Measurements from ENCODE around the gene FGR.

Gene FGR

DNA sequence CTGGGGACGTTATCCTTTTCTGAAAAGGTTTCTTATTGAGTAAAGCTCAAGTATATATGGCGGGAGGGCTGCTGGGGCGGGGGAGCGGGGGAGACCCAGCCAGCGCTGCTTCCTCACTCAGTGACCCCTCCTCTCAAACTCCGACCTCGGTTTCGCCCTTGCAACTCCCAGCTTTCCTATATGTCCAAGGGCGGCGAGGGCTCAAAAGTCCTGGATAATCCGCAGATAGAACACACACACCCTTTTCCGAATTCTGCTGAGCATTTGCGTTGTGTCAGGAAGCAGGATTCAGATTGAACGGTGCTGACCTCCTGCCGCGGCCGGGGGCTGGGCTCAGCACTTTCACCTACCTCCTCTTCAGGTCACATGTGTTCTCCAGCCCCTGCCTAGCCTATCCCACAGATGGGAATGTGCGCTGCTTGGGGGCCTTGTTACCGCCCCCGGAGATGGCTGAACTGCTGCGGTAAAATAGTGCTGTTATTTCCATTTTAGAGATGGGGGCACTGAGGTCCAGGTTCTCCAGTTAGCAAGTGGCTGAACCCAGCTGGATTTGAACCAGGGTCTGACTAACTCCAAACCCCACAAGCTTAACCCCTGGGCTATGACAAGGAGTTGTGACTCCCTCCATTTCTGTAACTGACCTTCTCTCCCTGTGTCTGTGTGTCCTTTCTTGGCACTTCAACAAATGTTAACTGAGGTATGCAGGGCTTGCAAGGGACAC lies 30.2 kb downstream of the FGR start:
- TF ChIP-seq GATA2 (IDR thresholded peaks at IDR 0.05; ENCODE audit: low read depth, low read length) = no peak
- TF ChIP-seq GATA3 (IDR thresholded peaks at IDR 0.05; ENCODE audit: low read depth, low read length) = no peak

DNA sequence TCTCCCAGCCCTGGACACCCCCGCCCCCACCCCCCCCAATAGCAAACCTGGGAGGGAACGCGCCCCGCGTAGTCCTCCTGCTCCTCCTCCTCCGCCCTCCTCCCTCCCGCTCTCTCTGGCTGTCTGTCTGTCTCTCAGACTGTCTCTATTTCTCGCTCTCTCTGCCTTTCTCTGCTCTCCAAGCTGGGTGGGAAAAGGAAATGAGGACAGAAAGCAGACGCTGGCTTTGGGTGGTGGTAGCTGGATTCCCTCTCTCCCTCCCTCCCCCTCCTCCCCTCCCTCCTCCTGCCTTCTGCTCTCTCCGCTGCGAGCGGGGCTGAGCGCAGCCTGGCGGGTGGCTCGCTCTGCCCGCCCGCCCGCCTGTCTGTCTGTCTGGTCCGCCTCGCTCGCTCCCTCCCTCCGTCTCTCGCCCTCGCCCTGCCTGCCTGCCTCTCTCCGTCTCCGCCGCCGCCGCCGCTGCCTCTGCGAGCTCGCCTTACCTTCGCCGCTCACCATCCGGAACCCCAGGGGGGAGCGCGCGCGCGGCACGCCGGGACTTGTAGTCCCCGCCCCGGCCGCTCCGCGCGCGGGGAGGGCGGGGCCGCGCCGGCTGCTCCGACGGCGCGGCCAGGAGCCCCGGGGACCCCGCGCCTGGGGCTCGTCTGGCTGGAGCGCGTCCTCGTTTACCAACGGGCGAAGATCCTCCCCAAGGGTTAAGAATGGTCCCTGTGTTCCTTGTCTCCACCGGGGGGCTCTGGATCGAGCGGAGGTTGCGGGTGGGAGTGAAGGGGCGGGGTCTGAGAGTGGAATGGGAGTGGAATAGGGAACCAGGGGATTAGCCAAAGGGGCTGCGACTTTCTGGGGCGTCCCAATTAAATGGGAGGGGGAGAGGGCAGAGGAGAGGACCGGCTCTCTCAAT lies 31.1 kb downstream of the FGR start, which contains the start of gene AHDC1:
Gene AHDC1, minus strand, starts transcription at position 464 of the 898 bp plus-strand sequence. CDS start 52,029 bp downstream, outside the sequence.
- TF ChIP-seq GATA2 (IDR thresholded peaks at IDR 0.05; ENCODE audit: low read depth, low read length) (no peak), GATA3 (IDR thresholded peaks at IDR 0.05; ENCODE audit: low read depth, low read length) (no peak)

GRCh38 chr1:27603309-27603680 lies 31.7 kb downstream of the FGR start:
- TF ChIP-seq GATA2 (IDR thresholded peaks at IDR 0.05; ENCODE audit: low read depth, low read length) = no peak

DNA sequence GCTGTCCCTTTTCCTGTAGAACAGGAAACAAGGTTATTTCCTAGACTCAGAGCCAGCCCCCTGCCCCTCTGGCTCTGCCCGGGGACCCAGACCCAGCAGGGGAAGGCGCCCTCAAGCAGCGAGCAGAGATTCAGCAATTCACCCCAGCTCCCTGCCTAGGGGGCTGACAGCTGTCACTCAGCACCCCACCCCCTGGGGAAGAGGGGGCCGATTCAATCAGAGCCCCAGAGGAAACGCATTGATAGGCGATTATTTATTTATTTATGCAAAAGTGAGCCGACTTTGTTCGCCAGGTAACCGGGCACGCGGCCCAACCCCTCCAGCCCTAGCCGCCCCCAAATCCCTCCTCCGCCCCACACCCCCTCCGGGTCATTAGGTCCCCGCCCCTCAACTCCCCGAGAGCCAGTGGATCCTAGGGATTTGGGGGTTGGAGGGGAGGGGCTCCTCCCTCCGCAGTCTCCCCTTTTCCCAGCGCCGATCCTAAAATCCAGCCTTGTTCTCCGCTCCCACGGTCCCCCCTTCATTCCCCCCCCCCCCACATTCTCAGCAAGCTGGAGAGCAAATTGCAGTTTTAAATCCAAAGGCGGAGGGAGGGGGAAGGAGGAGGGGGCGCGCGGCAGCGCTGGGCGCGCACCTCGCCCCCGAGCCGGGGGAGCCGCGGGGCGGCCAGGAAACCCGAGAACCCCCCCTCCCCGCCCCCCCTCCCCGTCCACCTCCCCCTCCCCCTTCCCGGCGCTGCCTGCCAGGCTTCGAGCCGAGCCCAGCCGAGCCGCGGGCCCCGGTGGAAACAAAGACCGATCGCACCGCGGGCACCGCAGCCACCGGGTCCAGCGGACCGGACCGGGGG lies 32.3 kb downstream of the FGR start:
- TF ChIP-seq GATA3 (IDR thresholded peaks at IDR 0.05; ENCODE audit: low read depth, low read length) (no peak), GATA2 (IDR thresholded peaks at IDR 0.05; ENCODE audit: low read depth, low read length) (no peak)

DNA sequence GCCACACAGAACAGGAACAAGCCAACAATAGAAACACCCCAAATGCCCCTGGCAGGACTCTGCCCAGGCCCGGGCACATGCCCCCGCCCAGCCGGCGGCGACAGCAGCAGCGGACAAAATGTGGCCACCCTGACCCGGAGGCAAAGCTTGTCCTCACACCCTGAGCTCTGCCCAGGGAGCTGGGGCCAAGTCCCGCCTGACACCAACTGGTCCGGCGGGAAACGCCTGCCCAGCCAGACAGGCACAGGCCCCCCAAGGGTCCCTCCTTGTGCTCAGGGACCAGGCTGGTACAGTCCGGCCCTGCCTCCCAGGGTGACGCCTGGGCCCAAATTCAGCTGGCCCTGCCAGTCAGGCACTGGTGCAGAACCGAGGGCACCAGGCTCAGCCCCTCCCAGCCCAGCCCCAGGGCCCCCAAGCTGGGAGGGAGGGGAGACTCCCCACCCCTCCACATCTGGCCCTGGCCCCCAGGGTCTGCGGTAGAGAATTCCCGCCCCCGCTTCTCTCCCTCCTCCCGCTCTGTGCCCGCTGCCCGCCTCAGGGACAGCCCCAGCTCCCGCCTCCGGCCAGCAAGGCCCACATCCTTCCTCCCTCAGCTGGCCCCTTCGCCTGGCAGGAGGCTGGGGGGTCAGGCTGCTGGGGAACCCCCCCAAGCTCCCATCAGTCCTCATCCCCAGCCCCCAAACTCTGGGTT lies 33.1 kb downstream of the FGR start:
- TF ChIP-seq GATA3 (IDR thresholded peaks at IDR 0.05; ENCODE audit: low read depth, low read length) (no peak), GATA2 (IDR thresholded peaks at IDR 0.05; ENCODE audit: low read depth, low read length) (no peak)

GRCh38 chr1:27601321-27601770 lies 33.6 kb downstream of the FGR start:
- no peak for TF ChIP-seq GATA2 (IDR thresholded peaks at IDR 0.05; ENCODE audit: low read depth, low read length)
- TF ChIP-seq GATA3 (IDR thresholded peaks at IDR 0.05; ENCODE audit: low read depth, low read length) = no peak

DNA sequence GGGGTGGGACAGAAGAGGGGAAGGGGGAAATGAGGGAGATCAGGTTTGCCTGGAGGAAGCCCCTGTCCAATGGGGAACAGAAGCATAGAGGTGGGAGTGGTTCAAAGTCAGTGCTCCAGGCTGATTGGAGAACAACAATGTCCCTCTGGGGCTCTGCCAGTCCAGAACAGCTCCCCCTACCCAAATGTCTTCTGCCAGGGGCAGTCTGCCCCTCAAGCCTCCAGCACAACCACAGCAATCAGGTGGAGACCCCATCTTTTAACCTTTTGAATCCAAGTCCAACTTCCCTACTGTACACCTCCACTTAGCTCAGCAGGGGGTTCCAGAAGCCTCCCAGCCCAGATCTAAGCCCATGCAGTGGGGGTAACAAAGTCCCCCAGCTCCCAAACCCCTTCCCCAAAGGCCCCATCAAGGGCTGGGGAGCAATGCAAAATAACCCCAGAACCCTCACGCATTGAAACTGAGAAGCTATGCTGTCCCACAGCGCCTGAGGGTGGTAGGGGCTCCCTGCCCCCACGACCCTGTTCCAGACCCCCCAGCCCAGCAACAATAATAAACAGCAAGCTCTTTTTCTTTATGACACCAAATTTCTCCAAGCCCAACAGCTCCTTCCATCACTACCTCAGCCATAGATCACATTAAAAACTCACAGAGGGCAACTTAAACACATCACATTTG lies 34.3 kb downstream of the FGR start:
- TF ChIP-seq GATA3 (IDR thresholded peaks at IDR 0.05; ENCODE audit: low read depth, low read length) (no peak), GATA2 (IDR thresholded peaks at IDR 0.05; ENCODE audit: low read depth, low read length) (no peak)

DNA sequence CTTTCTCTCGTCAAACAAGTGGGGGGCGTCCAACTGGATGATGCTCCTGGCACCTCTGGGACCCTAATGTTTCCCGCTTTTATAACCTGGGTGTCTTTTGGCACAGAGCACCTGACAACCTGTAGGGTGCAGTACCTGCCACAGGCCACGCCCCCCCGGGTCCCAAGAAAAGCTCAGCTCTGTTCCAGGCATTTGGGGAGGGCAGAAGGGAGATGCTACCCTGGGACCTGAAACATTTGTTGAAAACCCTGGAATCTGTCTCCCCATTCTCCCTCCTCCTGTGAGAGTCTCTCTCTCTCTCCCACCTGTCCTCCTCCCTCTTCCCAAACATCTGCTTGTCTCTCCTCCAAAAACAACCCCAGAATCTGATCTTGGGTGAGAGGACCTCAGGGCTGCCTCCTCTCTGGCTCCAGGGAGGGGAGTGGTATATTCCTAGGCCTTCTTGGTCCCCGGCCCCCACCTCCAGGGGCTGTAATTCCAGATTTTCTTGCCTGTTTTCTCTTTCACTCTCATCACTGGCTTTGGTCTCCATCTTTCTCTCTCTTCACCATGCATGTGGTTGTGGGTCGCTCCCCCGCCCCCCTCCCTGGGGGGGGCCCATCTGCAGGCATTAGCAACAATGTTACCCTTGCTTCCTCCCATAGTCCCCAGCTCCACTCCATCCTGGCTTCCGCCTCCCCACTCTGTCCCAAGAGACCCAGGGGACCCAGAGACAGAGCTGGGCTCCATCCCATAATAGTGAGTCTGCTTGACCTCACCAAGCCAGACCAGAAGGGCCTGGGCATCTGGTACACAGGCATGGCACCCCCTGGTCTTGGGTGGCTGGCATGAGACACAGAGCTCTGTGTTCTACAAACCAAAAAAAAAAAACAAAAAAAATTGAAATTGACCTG lies 35.1 kb downstream of the FGR start:
- no peak for TF ChIP-seq GATA3 (IDR thresholded peaks at IDR 0.05; ENCODE audit: low read depth, low read length)
- TF ChIP-seq GATA2 (IDR thresholded peaks at IDR 0.05; ENCODE audit: low read depth, low read length) = no peak

GRCh38 chr1:27598902-27599528 lies 36.0 kb downstream of the FGR start:
- TF ChIP-seq GATA3 (IDR thresholded peaks at IDR 0.05; ENCODE audit: low read depth, low read length) (no peak), GATA2 (IDR thresholded peaks at IDR 0.05; ENCODE audit: low read depth, low read length) (no peak)

DNA sequence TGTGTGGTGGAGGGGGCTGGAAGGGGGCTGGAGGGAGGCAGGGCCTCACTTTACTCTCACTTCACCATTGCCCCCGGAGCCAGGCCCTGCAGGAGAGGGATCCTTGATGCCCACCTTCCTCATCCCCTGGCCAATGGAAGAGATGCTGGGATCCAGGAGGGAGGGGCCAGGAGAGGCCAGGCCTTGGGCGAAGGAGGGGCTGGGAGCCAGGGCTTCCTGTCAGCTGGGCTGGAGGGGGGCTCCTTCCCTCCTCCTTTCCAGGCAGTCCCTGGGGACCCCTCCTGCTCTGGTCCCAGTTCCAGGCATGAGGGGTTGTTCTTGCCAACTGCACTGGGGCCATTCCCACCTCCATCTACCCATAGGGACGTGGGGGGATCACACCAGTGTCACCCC lies 36.7 kb downstream of the FGR start:
- TF ChIP-seq GATA2 (IDR thresholded peaks at IDR 0.05; ENCODE audit: low read depth, low read length) (no peak), GATA3 (IDR thresholded peaks at IDR 0.05; ENCODE audit: low read depth, low read length) (no peak)

DNA sequence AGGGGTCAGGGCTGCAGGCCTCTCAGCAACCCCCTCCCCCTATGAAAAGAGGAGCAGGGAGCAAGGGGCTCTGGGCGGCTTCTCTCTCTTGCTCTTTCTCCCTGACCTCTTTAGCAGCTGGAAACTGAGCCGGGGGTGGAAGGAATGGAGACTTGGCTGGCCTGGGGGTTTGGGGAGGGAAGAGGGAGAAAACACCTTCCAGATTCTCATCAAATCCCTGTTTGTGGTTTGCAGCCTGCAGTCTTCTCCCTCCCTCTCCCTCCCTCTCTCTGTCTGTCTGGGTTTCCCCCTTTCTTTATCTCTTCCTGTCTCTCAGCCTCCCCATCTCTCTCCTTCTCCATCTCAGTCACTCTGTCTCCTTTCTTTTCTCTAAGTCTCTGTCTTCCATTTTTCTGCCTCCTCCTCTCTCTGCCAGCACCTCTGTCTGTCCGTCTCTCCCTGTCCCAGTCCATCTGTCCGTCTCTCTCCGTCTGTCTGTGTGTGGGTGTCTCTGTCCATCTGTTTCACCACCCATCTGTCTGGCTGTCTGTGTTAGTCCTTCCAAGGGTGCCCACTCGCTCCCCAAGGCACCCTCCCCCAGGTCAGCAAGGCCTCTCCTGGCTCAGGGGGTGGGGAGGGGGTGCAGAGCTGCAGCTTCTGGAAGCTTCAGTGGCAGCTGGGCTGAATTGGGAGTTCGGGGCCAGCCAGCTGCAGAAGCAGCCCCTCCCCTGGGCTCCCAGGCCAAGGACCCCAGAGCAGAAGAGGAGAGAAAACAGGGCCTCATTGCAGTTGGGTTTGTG lies 37.3 kb downstream of the FGR start:
- TF ChIP-seq GATA2 (IDR thresholded peaks at IDR 0.05; ENCODE audit: low read depth, low read length) = no peak
- TF ChIP-seq GATA3 (IDR thresholded peaks at IDR 0.05; ENCODE audit: low read depth, low read length) = no peak

Measured in SH-SY5Y (cell line).